K562 (cell line): ENCODE results near the gene RPS6KL1. TPM values are rescaled to one million over a fixed set of nuclear protein-coding genes. Genes with fewer than 3 reads are reported as not detected.

ENCODE experiments used
- ATAC-seq: fragments of 200-7000 bp; cut with Tn5 transposase; 3 replicates; pipeline ENCODE4 v1.9.1; 2020; ENCODE audit warnings: moderate library complexity
- BruUV-seq: library from RNA; stranded (reverse); fragments of 400-500 nt; replicated peaks from 2 replicates; lab custom pipeline; 2021; lab: Mats Ljungman, UMichigan
- CTCF ChIA-PET: fragments of 300-600 bp; formaldehyde crosslinking; extraction: SDS; loops from one replicate; lab custom pipeline; 2021; ENCODE audit warnings: low intra/inter-chr PET ratio; lab: Yijun Ruan, JAX
- POLR2A ChIA-PET: fragments of 300-600, 350-650 bp; sonication (Branson Sonifier 250); formaldehyde crosslinking; extraction: SDS; loops from one replicate; lab custom pipeline; 2021; ENCODE audit warnings: antibody characterized with exemption, inconsistent platforms; lab: Yijun Ruan, JAX
- DNase-seq, 4 experiments: peaks; one replicate each; pipeline versions ENCODE4 v3.0.0 to v3.0.0-alpha.2; 2011 to 2018; ENCODE audit warnings: low spot score in 3 of 4, mixed read lengths in 3 of 4; ENCODE audit errors: extremely low read depth in 1 of 4
- FAIRE-seq: peaks from 2 replicates; lab custom pipeline; 2011; peaks lifted over from hg19 to GRCh38; lab: Jason Lieb, UNC
- H2AFZ ChIP-seq: 2 replicates; pipeline ENCODE4 v1.6.0; 2011; ENCODE audit warnings: low read depth, low read length, control low read depth, inconsistent platforms
- H3K27ac ChIP-seq: fragments of 200-600 bp; 3 replicates; pipeline ENCODE4 v1.8.0; 2011; ENCODE audit warnings: low read depth, mild to moderate bottlenecking, control low read depth, inconsistent platforms, low read length, moderate library complexity, mixed read lengths; ENCODE audit errors: extremely low read depth
- H3K27me3 ChIP-seq, 2 experiments: fragments of 300-600 bp in 1 of 2; 2 replicates in 1 of 2; 3 replicates in 1 of 2; pipeline versions ENCODE4 v1.6.0 to v1.8.0; 2011; ENCODE audit warnings: inconsistent platforms in 2 of 2, low read length in 2 of 2, mild to moderate bottlenecking in 1 of 2, mixed read lengths in 1 of 2, moderate library complexity in 1 of 2; ENCODE audit not compliant: control insufficient read depth in 2 of 2, insufficient read depth in 2 of 2
- H3K36me3 ChIP-seq: fragments of 300-600 bp; 3 replicates; pipeline ENCODE4 v1.8.0; 2011; ENCODE audit warnings: mild to moderate bottlenecking, low read length, inconsistent platforms; ENCODE audit not compliant: control insufficient read depth, insufficient read depth
- H3K4me1 ChIP-seq, 2 experiments: fragments of 200-600 bp in 1 of 2; replicated peaks in 1 of 2; 2 replicates in 1 of 2; 3 replicates in 1 of 2; pipeline versions ENCODE4 v1.5.1 to v1.8.0; 2011; ENCODE audit warnings: inconsistent platforms in 2 of 2, low read length in 2 of 2, mild to moderate bottlenecking in 1 of 2, mixed read lengths in 1 of 2, moderate library complexity in 1 of 2; ENCODE audit not compliant: control insufficient read depth in 2 of 2, insufficient read depth in 2 of 2
- H3K4me2 ChIP-seq: 2 replicates; pipeline ENCODE4 v1.6.1; 2011; ENCODE audit warnings: low read length, control low read depth, inconsistent platforms, mixed read lengths; ENCODE audit not compliant: insufficient read depth
- H3K4me3 ChIP-seq: fragments of 200-600 bp; sonication (generic), shearing (Covaris generic); 2 replicates; pipeline ENCODE4 v1.5.1; 2016; ENCODE audit warnings: control low read depth, inconsistent platforms
- H3K79me2 ChIP-seq: fragments of 200-600 bp; 3 replicates; pipeline ENCODE4 v1.8.0; 2011; ENCODE audit warnings: low read length, inconsistent platforms; ENCODE audit not compliant: control insufficient read depth, insufficient read depth
- H3K9ac ChIP-seq, 2 experiments: 2 replicates each; pipeline versions ENCODE4 v1.6.0 to v1.6.1; 2011; ENCODE audit warnings: low read depth in 2 of 2, low read length in 2 of 2, control low read depth in 1 of 2, inconsistent platforms in 1 of 2, mild to moderate bottlenecking in 1 of 2, mixed read lengths in 1 of 2; ENCODE audit not compliant: insufficient read depth in 1 of 2
- H3K9me1 ChIP-seq: one replicate; pipeline ENCODE4 v1.6.0; 2011; ENCODE audit warnings: inconsistent platforms, mild to moderate bottlenecking, low read length, moderate library complexity; ENCODE audit not compliant: control insufficient read depth, insufficient read depth
- H3K9me3 ChIP-seq: replicated peaks from 2 replicates; pipeline ENCODE4 v1.5.1; 2011; ENCODE audit warnings: low read depth, low read length, inconsistent platforms; ENCODE audit not compliant: control insufficient read depth, insufficient read depth
- H4K20me1 ChIP-seq: replicated peaks from 2 replicates; pipeline ENCODE4 v1.6.1; 2011; ENCODE audit warnings: low read length, inconsistent platforms, mixed read lengths; ENCODE audit not compliant: control insufficient read depth, insufficient read depth
- BRF2 ChIP-seq: IDR thresholded peaks from 3 replicates; pipeline ENCODE4 v1.6.1; 2011; ENCODE audit warnings: borderline replicate concordance, mild to moderate bottlenecking; ENCODE audit not compliant: insufficient read length, insufficient read depth
- CREB3 ChIP-seq: fragments of 450-650 bp; conservative IDR thresholded peaks from 2 replicates; pipeline ENCODE4 v1.6.1; 2016; ENCODE audit warnings: missing genetic modification characterization, low read depth, mild to moderate bottlenecking, missing compliant biosample characterization, moderate library complexity
- EP400 ChIP-seq: fragments of 450-650 bp; IDR thresholded peaks from 2 replicates; pipeline ENCODE4 v1.6.1; 2017; ENCODE audit warnings: antibody characterized with exemption, mild to moderate bottlenecking, moderate library complexity
- FOXA1 ChIP-seq: fragments of 450-650 bp; IDR thresholded peaks from 2 replicates; pipeline ENCODE4 v1.6.1; 2016; ENCODE audit warnings: mild to moderate bottlenecking, borderline replicate concordance
- IFI16 ChIP-seq: fragments of 250-450 bp; sonication (Bioruptor Pico); IDR thresholded peaks from 2 replicates; pipeline ENCODE4 v2.1.2; 2022; ENCODE audit warnings: mild to moderate bottlenecking, inconsistent platforms
- MYBL2 ChIP-seq, 2 experiments: fragments of 450-650 bp in 1 of 2; sonication (generic) in 1 of 2; formaldehyde crosslinking in 1 of 2; IDR thresholded peaks; 2 replicates each; pipeline versions ENCODE4 v1.6.1 to v1.8.1; 2017 to 2022; ENCODE audit warnings: borderline replicate concordance in 1 of 2, inconsistent platforms in 1 of 2, low read depth in 1 of 2, mild to moderate bottlenecking in 1 of 2, missing genetic modification reagents in 1 of 2, moderate library complexity in 1 of 2
- NEUROD1 ChIP-seq: fragments of 150-350 bp; IDR thresholded peaks from 2 replicates; pipeline ENCODE4 v1.6.1; 2014; ENCODE audit warnings: borderline replicate concordance, low read length, low read depth; ENCODE audit not compliant: partially characterized antibody
- NFATC3 ChIP-seq: fragments of 450-650 bp; IDR thresholded peaks from 2 replicates; pipeline ENCODE4 v1.6.1; 2017; ENCODE audit warnings: mild to moderate bottlenecking
- RREB1 ChIP-seq: fragments of 250-450 bp; sonication (Bioruptor Pico); IDR thresholded peaks from 2 replicates; pipeline ENCODE4 v1.4.0; 2020
- XRCC4 ChIP-seq: IDR thresholded peaks from one replicate; pipeline ENCODE4 v1.6.1; 2011; ENCODE audit not compliant: insufficient read depth, insufficient read length; ENCODE audit errors: extremely low read depth
- ZBTB7A ChIP-seq: IDR thresholded peaks from 2 replicates; pipeline ENCODE4 v1.6.1; 2011; ENCODE audit warnings: low read depth, mild to moderate bottlenecking, low read length, moderate library complexity, borderline replicate concordance; ENCODE audit not compliant: control insufficient read depth
- ZFPM2 ChIP-seq: fragments of 250-450 bp; sonication (Bioruptor Pico); IDR thresholded peaks from 2 replicates; pipeline ENCODE4 v1.5.1; 2022; ENCODE audit warnings: mild to moderate bottlenecking
- ZNF589 ChIP-seq: fragments of 200-800 bp; sonication (Bioruptor generic); IDR thresholded peaks from 2 replicates; pipeline ENCODE4 v1.6.1; 2016; ENCODE audit warnings: low read depth, missing genetic modification characterization, missing compliant biosample characterization
- WGBS: fragments of 100-300 bp; shearing (Covaris generic); methylation state at CpG from one replicate; pipeline ENCODE4 v1.1.6; 2016; ENCODE audit warnings: low coverage, mixed read lengths; ENCODE audit not compliant: insufficient coverage; ENCODE audit errors: missing lambda C conversion rate; 5-methylcytosine and 5-hydroxymethylcytosine counted together
- in situ Hi-C: fragments of 300-500 bp; cut with MboI; formaldehyde crosslinking; loops from 4 replicates; pipeline ENCODE4 v1.15.0; 2018; ENCODE audit warnings: inconsistent platforms, mixed read lengths
- intact Hi-C: fragments of 100-400 bp; cut with micrococcal nuclease; formaldehyde crosslinking; loops from 2 replicates; pipeline ENCODE4 v1.14.2; 2022
- polyA plus RNA-seq, 8 experiments: library from polyadenylated mRNA; depleted of rRNA in 4 of 8; stranded (reverse) in 5 of 8; unstranded in 3 of 8; fragments of >200 nt; fragmentation: Nextera tagmentation in 2 of 8; fragmentation: Illumina TruSeq in 1 of 8; extraction: Ambion mirVana in 2 of 8; extraction: Trizol in 1 of 8; gene quantifications; 2 replicates each; pipeline versions ENCODE4 v1.2.1 to v1.2.3, GENCODE V29; 2011 to 2014; ENCODE audit warnings: inconsistent platforms in 1 of 8, missing spikeins in 1 of 8
- total RNA-seq, 7 experiments: library from RNA; depleted of rRNA in 6 of 7; stranded (reverse); fragments of >200 nt in 6 of 7; fragmentation: Illumina TruSeq in 2 of 7; extraction: Trizol in 2 of 7; gene quantifications; 2 replicates each; pipeline versions ENCODE4 v1.2.1 to v1.2.3, GENCODE V29; 2011 to 2021; ENCODE audit warnings: low replicate concordance in 1 of 7

Gene RPS6KL1
- total and polyA plus RNA-seq, 9 of the 15 experiments (the other 6 are each of a cell fraction or from before 2014, with no cell fraction given), result 0.91 to 15.5 (median 8.1) TPM

GRCh38 chr14:74905595-74906142 is 17.4 kb downstream of the RPS6KL1 start:
- H3K4me2 ChIP-seq, result no peak overlapping the region
- no peak overlapping the region; a peak in 1 of 4 replicates for H3K9ac ChIP-seq
- peaks cover 45% of the 10 kb centered on the region; the same call in 2 of the 3 replicates for H3K36me3 ChIP-seq
- peak; percentile 90 for FAIRE-seq
- no peak overlapping the region for H2AFZ ChIP-seq
- peaks cover 10 to 32% of the 10 kb centered on the region in 2 experiments; a peak in 3 of 5 replicates for H3K4me1 ChIP-seq
- H4K20me1 ChIP-seq, result no peaks in the 10 kb centered on the region; the same call in 1 of the 2 replicates
- peak; percentile 69 to 74 (median 70) for DNase-seq
- no peak overlapping the region; the same call in 2 of the 3 replicates for H3K27ac ChIP-seq
- WGBS, result 42% methylated on average over 11 of the region's 14 CpGs
- ChIA-PET POLR2A (interaction anchor here (0.6 to 1.7 kb wide), 12 partner anchors 9 to 376 kb away, joined by 3 to 6 read pairs (median 3); partner anchors contain the start of gene RPS6KL1), CTCF (interaction anchor here (0.9 to 2.8 kb wide), 2 partner anchors 43 to 45 kb away, joined by 3 to 23 read pairs; no protein-coding TSS in a partner anchor)
- no peak overlapping the region for H3K4me3 ChIP-seq
- no peaks in the 10 kb centered on the region for H3K27me3 ChIP-seq
- BruUV-seq, result no TSS peak
- ATAC-seq, result peak; percentile 83
- H3K79me2 ChIP-seq, result no peaks in the 10 kb centered on the region
- no peaks in the 10 kb centered on the region for H3K9me3 ChIP-seq
- in situ Hi-C loops (no loop called here), intact Hi-C loops (loop anchor here (1.0 to 5.0 kb wide), 2 partner anchors 44 to 298 kb away; no protein-coding TSS in a partner anchor)
- H3K9me1 ChIP-seq, result no peaks in the 10 kb centered on the region
- TF ChIP-seq BRF2, result no peak
- no peak for TF ChIP-seq EP400
- no peak for TF ChIP-seq CREB3
- TF ChIP-seq NEUROD1, result no peak
- TF ChIP-seq XRCC4, result no peak
- no peak for TF ChIP-seq FOXA1
- TF ChIP-seq IFI16, result no peak
- no peak for TF ChIP-seq MYBL2 (IDR thresholded peaks at IDR 0.05; ENCODE audit: low read depth)
- no peak for TF ChIP-seq MYBL2 (CRISPR knock-in tag; IDR thresholded peaks at IDR 0.05; ENCODE audit: borderline replicate concordance)
- TF ChIP-seq ZBTB7A, result no peak; the same call in 1 of the 2 replicates
- TF ChIP-seq ZFPM2 (CRISPR knock-in tag), result no peak
- TF ChIP-seq RREB1, result no peak
- no peak for TF ChIP-seq NFATC3
- TF ChIP-seq ZNF589 (CRISPR knock-in tag), result no peak
